Liver (tissue), 9 donors: Measurements from ENCODE around the gene EIF4G3. TPM values are rescaled to one million over a fixed set of nuclear protein-coding genes. Genes with fewer than 3 reads are reported as not detected.
"Not testable (repeated sequence)": the region's sequence is repeated elsewhere in the genome, so short reads cannot be mapped to it uniquely, and the experiment has no call there.

Source experiments
- DNase-seq: peaks from one replicate; pipeline ENCODE4 v3.0.0-alpha.2; 2017; ENCODE audit warnings: low spot score
- H3K27ac ChIP-seq, 2 donors: one replicate each; pipeline ENCODE4 v1.7.0; 2013; ENCODE audit warnings: inconsistent platforms in 2 of 2, low read length in 2 of 2, control low read depth in 1 of 2, low read depth in 1 of 2, mild to moderate bottlenecking in 1 of 2
- H3K27me3 ChIP-seq, 4 donors: one replicate each; pipeline versions ENCODE4 v1.6.1 to v1.7.0; 2013; ENCODE audit warnings: low read length in 3 of 4, inconsistent platforms in 1 of 4, mild to moderate bottlenecking in 1 of 4, moderate library complexity in 1 of 4; ENCODE audit not compliant: control insufficient read depth in 4 of 4, insufficient read depth in 4 of 4
- H3K36me3 ChIP-seq, 4 donors: one replicate each; pipeline versions ENCODE4 v1.6.1 to v1.7.0; 2013; ENCODE audit warnings: low read length in 3 of 4, mild to moderate bottlenecking in 3 of 4, low read depth in 1 of 4, moderate library complexity in 1 of 4; ENCODE audit not compliant: control insufficient read depth in 4 of 4, insufficient read depth in 3 of 4
- H3K4me1 ChIP-seq, 4 donors: one replicate each; pipeline versions ENCODE4 v1.6.1 to v1.7.0; 2013; ENCODE audit warnings: low read length in 3 of 4, mild to moderate bottlenecking in 3 of 4, moderate library complexity in 1 of 4; ENCODE audit not compliant: control insufficient read depth in 4 of 4, insufficient read depth in 4 of 4
- H3K4me3 ChIP-seq, 3 donors: one replicate each; pipeline versions ENCODE4 v1.6.1 to v1.7.0; 2013; ENCODE audit warnings: low read length in 3 of 3, control low read depth in 1 of 3, low read depth in 1 of 3, mild to moderate bottlenecking in 1 of 3
- H3K9ac ChIP-seq, 2 donors: one replicate each; pipeline ENCODE4 v1.7.0; 2013; ENCODE audit warnings: low read length in 2 of 2, mild to moderate bottlenecking in 2 of 2, moderate library complexity in 2 of 2, control low read depth in 1 of 2, low read depth in 1 of 2
- H3K9me3 ChIP-seq, 4 donors: one replicate each; pipeline versions ENCODE4 v1.6.1 to v1.7.0; 2013; ENCODE audit warnings: low read length in 3 of 4; ENCODE audit not compliant: control insufficient read depth in 4 of 4
- EGR1 ChIP-seq, 2 donors: IDR thresholded peaks; 2 replicates each; pipeline ENCODE4 v1.6.1; 2016 to 2018; ENCODE audit warnings: antibody characterized with exemption in 2 of 2, low read depth in 2 of 2
- FOXA1 ChIP-seq: IDR thresholded peaks from 2 replicates; pipeline ENCODE4 v1.6.1; 2016; ENCODE audit warnings: antibody characterized with exemption
- FOXA2 ChIP-seq: IDR thresholded peaks from 2 replicates; pipeline ENCODE4 v1.6.1; 2016; ENCODE audit warnings: antibody characterized with exemption
- GABPA ChIP-seq, 2 donors: IDR thresholded peaks in 1 of 2; conservative IDR thresholded peaks in 1 of 2; 2 replicates each; pipeline ENCODE4 v1.6.1; 2016; ENCODE audit warnings: antibody characterized with exemption in 2 of 2, mild to moderate bottlenecking in 1 of 2, moderate library complexity in 1 of 2
- HNF4A ChIP-seq, 2 donors: conservative IDR thresholded peaks; 2 replicates each; pipeline ENCODE4 v1.6.1; 2016; ENCODE audit warnings: antibody characterized with exemption in 2 of 2, mild to moderate bottlenecking in 2 of 2
- HNF4G ChIP-seq: IDR thresholded peaks from 2 replicates; pipeline ENCODE4 v1.6.1; 2016; ENCODE audit warnings: antibody characterized with exemption
- JUND ChIP-seq, 2 donors: IDR thresholded peaks; 2 replicates each; pipeline ENCODE4 v1.6.1; 2016; ENCODE audit warnings: antibody characterized with exemption in 2 of 2
- NR2F2 ChIP-seq: IDR thresholded peaks from 2 replicates; pipeline ENCODE4 v1.6.1; 2016; ENCODE audit warnings: antibody characterized with exemption
- RAD21 ChIP-seq, 2 donors: IDR thresholded peaks; 2 replicates each; pipeline ENCODE4 v1.6.1; 2016; ENCODE audit warnings: antibody characterized with exemption in 2 of 2, mild to moderate bottlenecking in 2 of 2
- RXRA ChIP-seq, 2 donors: IDR thresholded peaks; 2 replicates each; pipeline ENCODE4 v1.6.1; 2017 to 2018; ENCODE audit warnings: antibody characterized with exemption in 2 of 2, mild to moderate bottlenecking in 1 of 2
- SP1 ChIP-seq: IDR thresholded peaks from 2 replicates; pipeline ENCODE4 v1.6.1; 2018; ENCODE audit warnings: antibody characterized with exemption, mild to moderate bottlenecking
- TAF1 ChIP-seq: conservative IDR thresholded peaks from 2 replicates; pipeline ENCODE4 v1.6.1; 2016; ENCODE audit warnings: antibody characterized with exemption, mild to moderate bottlenecking
- YY1 ChIP-seq: IDR thresholded peaks from 2 replicates; pipeline ENCODE4 v1.6.1; 2016; ENCODE audit warnings: antibody characterized with exemption, mild to moderate bottlenecking
- WGBS: extraction: QIAGEN DNeasy Blood & Tissue Kit; methylation state at CpG from one replicate; pipeline ENCODE4 v1.1.7; 2013; 5-methylcytosine and 5-hydroxymethylcytosine counted together
- polyA plus RNA-seq, 2 donors: library from polyadenylated mRNA; stranded (reverse) in 1 of 2; unstranded in 1 of 2; fragments of 200-250 nt in 1 of 2; fragments of >200 nt in 1 of 2; fragmentation: Nextera tagmentation in 1 of 2; extraction: Ambion mirVana in 1 of 2; gene quantifications; one replicate each; pipeline versions ENCODE4 v1.2.1 to v1.2.3, GENCODE V29; 2013 to 2015
- total RNA-seq, 2 donors: library from RNA; depleted of rRNA; stranded (reverse); fragments of >200 nt; gene quantifications; one replicate each; pipeline ENCODE4 v1.2.3, GENCODE V29; 2014
- TF ChIP-seq, protein P1 (sequence below): IDR thresholded peaks from 2 replicates; pipeline ENCODE4 v1.6.1; 2016; ENCODE audit warnings: antibody characterized with exemption
- TF ChIP-seq, protein P2 (sequence below): IDR thresholded peaks from 2 replicates; pipeline ENCODE4 v1.6.1; 2016; ENCODE audit warnings: antibody characterized with exemption
- TF ChIP-seq, protein P3 (sequence below): IDR thresholded peaks from 2 replicates; pipeline ENCODE4 v1.6.1; 2016; ENCODE audit warnings: antibody characterized with exemption, mild to moderate bottlenecking
- TF ChIP-seq, protein P4 (sequence below): fragments of 150-350 bp; IDR thresholded peaks from 2 replicates; pipeline ENCODE4 v1.5.1; 2017; ENCODE audit warnings: improper control_type of control experiment, low read depth, low read length; ENCODE audit not compliant: missing input control
- TF ChIP-seq, protein P5 (sequence below): IDR thresholded peaks from 2 replicates; pipeline ENCODE4 v1.6.1; 2016; ENCODE audit warnings: antibody characterized with exemption
- donor health status: healthy.
- donor health status: healthy.
- donor health status: healthy.
- donor health status: healthy.
- donor health status: healthy.

EIF4G3 gene
- total and polyA plus RNA-seq, 4 donors, result 7.6 to 22.8 (median 11.7) TPM

DNA sequence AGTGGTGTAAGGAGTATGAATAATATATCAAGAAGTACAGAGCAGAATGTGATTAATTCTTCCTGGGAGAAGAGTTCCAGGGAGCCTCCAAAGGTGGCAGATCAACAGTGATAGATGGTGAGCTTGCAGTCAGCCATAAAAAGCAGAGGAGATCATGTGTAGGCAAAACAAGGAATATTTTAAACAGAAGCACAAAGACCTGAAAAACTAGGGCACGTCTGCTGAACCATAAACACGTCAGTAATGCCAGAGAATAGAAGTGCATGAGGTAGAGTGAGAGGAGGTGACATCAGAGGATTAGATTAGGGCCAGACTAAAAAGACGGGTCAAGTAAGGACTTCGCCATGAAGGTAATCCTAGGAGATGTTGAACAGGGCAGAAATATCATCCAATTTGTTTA lies 151.8 kb downstream of the EIF4G3 start:
- Histone ChIP-seq H3K4me3 (no peak overlapping the region), H3K27me3 (no peaks in the 10 kb centered on the region), H3K9me3 (no peaks in the 10 kb centered on the region), H3K36me3 (no peaks in the 10 kb centered on the region), H3K27ac (no peak overlapping the region), H3K9ac (no peak overlapping the region), H3K4me1 (peaks cover 0 to 13% (median 4%) of the 10 kb centered on the region in 4 donors)
- no peak for DNase-seq
- WGBS, result 98% methylated on average over 4 of the region's 4 CpGs
- TF ChIP-seq HNF4A (conservative IDR thresholded peaks at IDR 0.05), result no peak
- TF ChIP-seq NR2F2, result no peak
- TF ChIP-seq HNF4G, result no peak
- no peak for TF ChIP-seq JUND (IDR thresholded peaks at IDR 0.05)
- TF ChIP-seq, protein P1, sequence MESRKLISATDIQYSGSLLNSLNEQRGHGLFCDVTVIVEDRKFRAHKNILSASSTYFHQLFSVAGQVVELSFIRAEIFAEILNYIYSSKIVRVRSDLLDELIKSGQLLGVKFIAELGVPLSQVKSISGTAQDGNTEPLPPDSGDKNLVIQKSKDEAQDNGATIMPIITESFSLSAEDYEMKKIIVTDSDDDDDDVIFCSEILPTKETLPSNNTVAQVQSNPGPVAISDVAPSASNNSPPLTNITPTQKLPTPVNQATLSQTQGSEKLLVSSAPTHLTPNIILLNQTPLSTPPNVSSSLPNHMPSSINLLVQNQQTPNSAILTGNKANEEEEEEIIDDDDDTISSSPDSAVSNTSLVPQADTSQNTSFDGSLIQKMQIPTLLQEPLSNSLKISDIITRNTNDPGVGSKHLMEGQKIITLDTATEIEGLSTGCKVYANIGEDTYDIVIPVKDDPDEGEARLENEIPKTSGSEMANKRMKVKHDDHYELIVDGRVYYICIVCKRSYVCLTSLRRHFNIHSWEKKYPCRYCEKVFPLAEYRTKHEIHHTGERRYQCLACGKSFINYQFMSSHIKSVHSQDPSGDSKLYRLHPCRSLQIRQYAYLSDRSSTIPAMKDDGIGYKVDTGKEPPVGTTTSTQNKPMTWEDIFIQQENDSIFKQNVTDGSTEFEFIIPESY, result no peak
- TF ChIP-seq, protein P2, sequence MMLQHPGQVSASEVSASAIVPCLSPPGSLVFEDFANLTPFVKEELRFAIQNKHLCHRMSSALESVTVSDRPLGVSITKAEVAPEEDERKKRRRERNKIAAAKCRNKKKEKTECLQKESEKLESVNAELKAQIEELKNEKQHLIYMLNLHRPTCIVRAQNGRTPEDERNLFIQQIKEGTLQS, result no peak
- no peak for TF ChIP-seq TAF1
- no peak for TF ChIP-seq EGR1 (IDR thresholded peaks at IDR 0.05; ENCODE audit: low read depth in 2 of 2)
- no peak for TF ChIP-seq RAD21 (IDR thresholded peaks at IDR 0.05)
- TF ChIP-seq FOXA1, result no peak
- no peak for TF ChIP-seq RXRA (IDR thresholded peaks at IDR 0.05)
- TF ChIP-seq YY1, result no peak
- TF ChIP-seq, protein P3, sequence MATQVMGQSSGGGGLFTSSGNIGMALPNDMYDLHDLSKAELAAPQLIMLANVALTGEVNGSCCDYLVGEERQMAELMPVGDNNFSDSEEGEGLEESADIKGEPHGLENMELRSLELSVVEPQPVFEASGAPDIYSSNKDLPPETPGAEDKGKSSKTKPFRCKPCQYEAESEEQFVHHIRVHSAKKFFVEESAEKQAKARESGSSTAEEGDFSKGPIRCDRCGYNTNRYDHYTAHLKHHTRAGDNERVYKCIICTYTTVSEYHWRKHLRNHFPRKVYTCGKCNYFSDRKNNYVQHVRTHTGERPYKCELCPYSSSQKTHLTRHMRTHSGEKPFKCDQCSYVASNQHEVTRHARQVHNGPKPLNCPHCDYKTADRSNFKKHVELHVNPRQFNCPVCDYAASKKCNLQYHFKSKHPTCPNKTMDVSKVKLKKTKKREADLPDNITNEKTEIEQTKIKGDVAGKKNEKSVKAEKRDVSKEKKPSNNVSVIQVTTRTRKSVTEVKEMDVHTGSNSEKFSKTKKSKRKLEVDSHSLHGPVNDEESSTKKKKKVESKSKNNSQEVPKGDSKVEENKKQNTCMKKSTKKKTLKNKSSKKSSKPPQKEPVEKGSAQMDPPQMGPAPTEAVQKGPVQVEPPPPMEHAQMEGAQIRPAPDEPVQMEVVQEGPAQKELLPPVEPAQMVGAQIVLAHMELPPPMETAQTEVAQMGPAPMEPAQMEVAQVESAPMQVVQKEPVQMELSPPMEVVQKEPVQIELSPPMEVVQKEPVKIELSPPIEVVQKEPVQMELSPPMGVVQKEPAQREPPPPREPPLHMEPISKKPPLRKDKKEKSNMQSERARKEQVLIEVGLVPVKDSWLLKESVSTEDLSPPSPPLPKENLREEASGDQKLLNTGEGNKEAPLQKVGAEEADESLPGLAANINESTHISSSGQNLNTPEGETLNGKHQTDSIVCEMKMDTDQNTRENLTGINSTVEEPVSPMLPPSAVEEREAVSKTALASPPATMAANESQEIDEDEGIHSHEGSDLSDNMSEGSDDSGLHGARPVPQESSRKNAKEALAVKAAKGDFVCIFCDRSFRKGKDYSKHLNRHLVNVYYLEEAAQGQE, result no peak
- TF ChIP-seq SP1, result no peak
- no peak for TF ChIP-seq GABPA (IDR thresholded peaks at IDR 0.05 in 1 of 2, conservative IDR thresholded peaks at IDR 0.05 in 1 of 2)
- TF ChIP-seq FOXA2, result no peak
- TF ChIP-seq, protein P4, sequence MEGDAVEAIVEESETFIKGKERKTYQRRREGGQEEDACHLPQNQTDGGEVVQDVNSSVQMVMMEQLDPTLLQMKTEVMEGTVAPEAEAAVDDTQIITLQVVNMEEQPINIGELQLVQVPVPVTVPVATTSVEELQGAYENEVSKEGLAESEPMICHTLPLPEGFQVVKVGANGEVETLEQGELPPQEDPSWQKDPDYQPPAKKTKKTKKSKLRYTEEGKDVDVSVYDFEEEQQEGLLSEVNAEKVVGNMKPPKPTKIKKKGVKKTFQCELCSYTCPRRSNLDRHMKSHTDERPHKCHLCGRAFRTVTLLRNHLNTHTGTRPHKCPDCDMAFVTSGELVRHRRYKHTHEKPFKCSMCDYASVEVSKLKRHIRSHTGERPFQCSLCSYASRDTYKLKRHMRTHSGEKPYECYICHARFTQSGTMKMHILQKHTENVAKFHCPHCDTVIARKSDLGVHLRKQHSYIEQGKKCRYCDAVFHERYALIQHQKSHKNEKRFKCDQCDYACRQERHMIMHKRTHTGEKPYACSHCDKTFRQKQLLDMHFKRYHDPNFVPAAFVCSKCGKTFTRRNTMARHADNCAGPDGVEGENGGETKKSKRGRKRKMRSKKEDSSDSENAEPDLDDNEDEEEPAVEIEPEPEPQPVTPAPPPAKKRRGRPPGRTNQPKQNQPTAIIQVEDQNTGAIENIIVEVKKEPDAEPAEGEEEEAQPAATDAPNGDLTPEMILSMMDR, result no peak
- TF ChIP-seq, protein P5, sequence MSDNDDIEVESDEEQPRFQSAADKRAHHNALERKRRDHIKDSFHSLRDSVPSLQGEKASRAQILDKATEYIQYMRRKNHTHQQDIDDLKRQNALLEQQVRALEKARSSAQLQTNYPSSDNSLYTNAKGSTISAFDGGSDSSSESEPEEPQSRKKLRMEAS, result no peak

DNA sequence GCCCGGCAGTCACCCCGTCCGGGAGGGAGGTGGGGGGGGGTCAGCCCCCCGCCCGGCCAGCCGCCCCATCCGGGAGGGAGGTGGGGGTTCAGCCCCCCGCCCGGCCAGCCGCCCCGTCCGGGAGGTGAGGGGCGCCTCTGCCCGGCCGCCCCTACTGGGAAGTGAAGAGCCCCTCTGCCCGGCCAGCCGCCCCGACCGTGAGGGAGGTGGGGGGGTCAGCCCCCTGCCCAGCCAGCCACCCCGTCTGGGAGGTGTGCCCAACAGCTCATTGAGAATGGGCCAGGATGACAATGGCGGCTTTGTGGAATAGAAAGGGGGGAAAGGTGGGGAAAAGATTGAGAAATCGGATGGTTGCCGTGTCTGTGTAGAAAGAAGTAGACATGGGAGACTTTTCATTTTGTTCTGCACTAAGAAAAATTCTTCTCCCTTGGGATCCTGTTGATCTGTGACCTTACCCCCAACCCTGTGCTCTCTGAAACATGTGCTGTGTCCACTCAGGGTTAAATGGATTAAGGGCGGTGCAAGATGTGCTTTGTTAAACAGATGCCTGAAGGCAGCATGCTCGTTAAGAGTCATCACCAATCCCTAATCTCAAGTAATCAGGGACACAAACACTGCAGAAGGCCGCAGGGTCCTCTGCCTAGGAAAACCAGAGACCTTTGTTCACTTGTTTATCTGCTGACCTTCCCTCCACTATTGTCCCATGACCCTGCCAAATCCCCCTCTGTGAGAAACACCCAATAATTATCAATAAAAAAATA lies 152.4 kb downstream of the EIF4G3 start:
- H3K4me3 ChIP-seq, H3K36me3 ChIP-seq, H3K27me3 ChIP-seq, H3K27ac ChIP-seq, DNase-seq, H3K9ac ChIP-seq, H3K9me3 ChIP-seq: not testable (repeated sequence)
- 93% methylated on average over 24 of the region's 26 CpGs for WGBS
- peaks cover 0 to 13% (median 4%) of the 10 kb centered on the region in 4 donors for H3K4me1 ChIP-seq
